AG04449 (cell line): ENCODE results near the gene TKT.

Experiments
- CTCF ChIA-PET: fragments of 350-600 bp; formaldehyde crosslinking; extraction: SDS; loops from one replicate; lab custom pipeline; 2021; ENCODE audit warnings: antibody characterized with exemption; lab: Yijun Ruan, JAX
- POLR2A ChIA-PET: fragments of 400-600, 350-600 bp; formaldehyde crosslinking; extraction: SDS; loops from one replicate; lab custom pipeline; 2020; ENCODE audit warnings: antibody characterized with exemption, inconsistent platforms; lab: Yijun Ruan, JAX
- DNase-seq: peaks from one replicate; pipeline ENCODE4 v3.0.0-alpha.2; 2010; ENCODE audit warnings: low read depth, low spot score
- H3K4me3 ChIP-seq: 2 replicates; pipeline ENCODE4 v1.5.1; 2011; ENCODE audit warnings: low read depth, mild to moderate bottlenecking, control low read depth, low read length
- TF ChIP-seq, protein P1 (sequence below): IDR thresholded peaks from one replicate; pipeline ENCODE4 v1.5.1; 2011; ENCODE audit warnings: mild to moderate bottlenecking, moderate library complexity, low read length, control low read depth, inconsistent platforms; ENCODE audit not compliant: insufficient read depth; ENCODE audit errors: missing control alignments

TKT gene

DNA sequence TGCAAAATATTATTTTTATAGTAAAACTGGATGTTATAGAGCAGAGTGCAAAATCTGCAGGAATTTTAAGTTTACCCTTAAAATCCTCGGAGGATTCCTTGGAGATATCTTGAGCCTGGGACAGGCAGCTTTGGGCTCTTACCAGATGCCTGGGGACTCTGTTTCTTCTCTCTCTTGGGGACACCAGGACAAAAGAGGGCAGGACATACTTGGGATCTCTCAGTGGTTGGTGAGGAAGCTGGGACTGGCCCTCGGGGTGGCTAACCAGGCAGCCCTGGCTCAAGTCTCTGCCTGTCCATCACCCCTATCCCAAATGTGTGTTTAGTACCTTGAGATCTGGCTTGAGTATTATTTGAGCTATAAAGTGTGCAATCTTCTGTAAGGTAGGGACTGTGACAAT is 38.6 kb downstream of the TKT start:
- TF ChIP-seq, protein P1, sequence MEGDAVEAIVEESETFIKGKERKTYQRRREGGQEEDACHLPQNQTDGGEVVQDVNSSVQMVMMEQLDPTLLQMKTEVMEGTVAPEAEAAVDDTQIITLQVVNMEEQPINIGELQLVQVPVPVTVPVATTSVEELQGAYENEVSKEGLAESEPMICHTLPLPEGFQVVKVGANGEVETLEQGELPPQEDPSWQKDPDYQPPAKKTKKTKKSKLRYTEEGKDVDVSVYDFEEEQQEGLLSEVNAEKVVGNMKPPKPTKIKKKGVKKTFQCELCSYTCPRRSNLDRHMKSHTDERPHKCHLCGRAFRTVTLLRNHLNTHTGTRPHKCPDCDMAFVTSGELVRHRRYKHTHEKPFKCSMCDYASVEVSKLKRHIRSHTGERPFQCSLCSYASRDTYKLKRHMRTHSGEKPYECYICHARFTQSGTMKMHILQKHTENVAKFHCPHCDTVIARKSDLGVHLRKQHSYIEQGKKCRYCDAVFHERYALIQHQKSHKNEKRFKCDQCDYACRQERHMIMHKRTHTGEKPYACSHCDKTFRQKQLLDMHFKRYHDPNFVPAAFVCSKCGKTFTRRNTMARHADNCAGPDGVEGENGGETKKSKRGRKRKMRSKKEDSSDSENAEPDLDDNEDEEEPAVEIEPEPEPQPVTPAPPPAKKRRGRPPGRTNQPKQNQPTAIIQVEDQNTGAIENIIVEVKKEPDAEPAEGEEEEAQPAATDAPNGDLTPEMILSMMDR: no peak
- H3K4me3 ChIP-seq: no peak overlapping the region
- ChIA-PET CTCF (interaction anchor here (1.1 to 8.1 kb wide), 3 partner anchors 10 to 103 kb away, joined by 3 to 141 read pairs (median 4); no protein-coding TSS in a partner anchor), POLR2A (no interaction called here)
- DNase-seq: no peak

DNA sequence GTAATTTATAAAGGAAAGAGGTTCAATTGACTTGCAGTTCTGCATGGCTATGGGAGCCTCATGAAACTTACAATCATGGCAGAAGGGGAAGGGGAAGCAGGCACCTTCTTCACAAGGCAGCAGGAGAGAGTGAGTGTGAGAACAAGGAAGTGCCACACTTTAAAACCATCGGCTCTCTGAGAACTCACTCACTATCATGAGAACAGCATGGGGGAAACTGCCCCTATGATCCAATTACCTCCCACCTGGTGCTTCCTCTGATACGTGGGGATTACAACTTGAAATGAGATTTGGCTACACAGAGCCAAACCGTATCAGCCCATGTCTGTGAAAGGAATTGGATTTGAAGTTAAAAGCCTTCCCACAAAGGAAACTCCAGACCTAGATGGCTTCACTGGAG is 39.1 kb downstream of the TKT start:
- ChIA-PET CTCF (interaction anchor here (1.1 to 8.1 kb wide), 3 partner anchors 10 to 103 kb away, joined by 3 to 141 read pairs (median 4); no protein-coding TSS in a partner anchor), POLR2A (no interaction called here)
- no peak for DNase-seq
- no peak overlapping the region for H3K4me3 ChIP-seq
- TF ChIP-seq, protein P1: no peak

DNA sequence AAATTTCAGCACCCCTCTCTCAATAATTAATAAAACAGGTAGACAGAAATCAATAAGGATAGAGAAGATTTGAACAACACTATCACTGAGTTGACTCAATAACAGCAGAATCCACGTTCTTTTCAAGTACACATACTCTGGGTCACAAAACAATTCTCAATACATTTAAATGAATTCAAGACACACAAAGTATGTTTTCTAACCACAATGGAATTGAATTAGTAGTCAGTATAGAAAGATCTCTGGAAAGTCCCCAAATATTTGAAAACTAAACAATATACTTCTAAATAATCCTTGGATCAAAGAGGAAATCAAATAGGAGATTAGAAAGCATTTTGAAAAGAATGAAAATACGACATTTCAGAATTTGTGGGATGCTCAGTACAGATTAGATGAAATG is 40.0 kb downstream of the TKT start:
- ChIA-PET CTCF (interaction anchor here (1.4 to 1.5 kb wide), 2 partner anchors 19 to 102 kb away, joined by 3 to 5 read pairs; no protein-coding TSS in a partner anchor), POLR2A (no interaction called here)
- no peak for DNase-seq
- H3K4me3 ChIP-seq: no peak overlapping the region
- TF ChIP-seq, protein P1: no peak

DNA sequence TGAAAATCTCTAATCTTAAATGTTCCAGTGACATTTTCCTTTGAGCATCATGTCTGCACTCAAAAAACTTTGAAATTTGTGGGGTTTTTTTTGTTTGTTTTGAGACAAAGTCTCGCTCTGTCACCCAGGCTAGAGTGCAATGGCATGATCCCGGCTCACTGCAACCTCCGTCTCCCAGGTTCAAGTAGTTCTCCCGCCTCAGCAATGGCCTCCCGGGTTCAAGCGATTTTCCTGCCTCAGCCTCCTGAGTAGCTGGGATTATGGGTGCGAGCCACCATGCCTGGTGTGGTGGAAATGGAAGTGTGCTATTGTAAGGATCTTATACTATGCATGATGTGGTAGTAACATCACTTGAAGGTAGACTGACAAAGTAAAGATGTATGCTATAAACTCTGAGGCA is 42.5 kb downstream of the TKT start:
- TF ChIP-seq, protein P1: no peak
- ChIA-PET POLR2A (no interaction called here), CTCF (interaction anchor here (1.0 kb wide), 1 partner anchor 17 kb away, joined by 4 read pairs; no protein-coding TSS in a partner anchor)
- H3K4me3 ChIP-seq: no peak overlapping the region
- no peak for DNase-seq

DNA sequence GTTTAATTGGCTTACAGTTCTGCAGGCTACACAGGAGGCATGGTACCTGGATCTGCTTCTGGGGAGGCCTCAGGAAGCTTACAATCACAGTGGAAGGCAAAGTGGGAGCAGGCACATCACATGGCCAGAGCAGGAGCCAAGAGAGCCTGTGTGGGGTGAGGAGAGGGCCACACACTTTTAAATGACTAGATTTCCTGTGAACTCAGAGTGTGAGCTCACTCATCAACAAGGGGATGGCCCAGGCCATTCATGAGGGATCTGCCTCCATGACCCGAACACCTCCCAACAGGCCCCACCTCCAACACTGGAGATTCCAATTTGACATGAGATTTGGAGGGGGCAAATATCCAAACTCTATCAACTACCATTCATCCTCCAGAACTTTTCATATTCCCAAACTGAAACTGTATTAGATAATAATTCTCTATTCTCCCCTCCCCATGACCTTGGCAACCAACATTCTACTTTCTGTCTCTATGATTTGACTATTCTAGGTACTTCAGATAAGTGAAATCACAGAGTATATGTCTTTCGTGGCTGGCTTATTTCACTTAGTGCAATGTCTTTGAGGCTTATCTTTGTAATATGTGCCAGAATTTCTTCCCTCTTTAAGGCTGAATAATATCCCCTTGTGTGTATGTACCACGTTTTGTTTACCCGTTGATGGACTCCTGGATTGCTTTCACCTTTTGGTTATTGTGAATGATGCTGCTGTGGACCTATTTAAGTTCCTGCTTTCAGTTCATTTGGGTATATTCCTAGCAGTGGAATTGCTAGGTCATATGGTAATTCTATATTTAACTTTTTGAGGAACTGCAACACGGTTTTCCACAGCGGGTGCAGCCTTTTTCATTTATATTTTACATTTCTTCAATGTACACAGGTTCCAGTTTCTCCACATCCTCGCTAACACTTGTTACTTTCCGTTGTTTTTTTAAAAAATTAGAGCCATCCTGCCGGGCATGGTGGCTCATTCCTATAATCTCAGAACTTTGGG is 43.8 kb downstream of the TKT start:
- TF ChIP-seq, protein P1: no peak
- CTCF ChIA-PET: interaction anchor here (1.1 to 1.5 kb wide), 4 partner anchors 8 to 78 kb away, joined by 3 to 4 read pairs (median 4); no protein-coding TSS in a partner anchor
- POLR2A ChIA-PET: no interaction called here
- no peak overlapping the region for H3K4me3 ChIP-seq
- no peak for DNase-seq

DNA sequence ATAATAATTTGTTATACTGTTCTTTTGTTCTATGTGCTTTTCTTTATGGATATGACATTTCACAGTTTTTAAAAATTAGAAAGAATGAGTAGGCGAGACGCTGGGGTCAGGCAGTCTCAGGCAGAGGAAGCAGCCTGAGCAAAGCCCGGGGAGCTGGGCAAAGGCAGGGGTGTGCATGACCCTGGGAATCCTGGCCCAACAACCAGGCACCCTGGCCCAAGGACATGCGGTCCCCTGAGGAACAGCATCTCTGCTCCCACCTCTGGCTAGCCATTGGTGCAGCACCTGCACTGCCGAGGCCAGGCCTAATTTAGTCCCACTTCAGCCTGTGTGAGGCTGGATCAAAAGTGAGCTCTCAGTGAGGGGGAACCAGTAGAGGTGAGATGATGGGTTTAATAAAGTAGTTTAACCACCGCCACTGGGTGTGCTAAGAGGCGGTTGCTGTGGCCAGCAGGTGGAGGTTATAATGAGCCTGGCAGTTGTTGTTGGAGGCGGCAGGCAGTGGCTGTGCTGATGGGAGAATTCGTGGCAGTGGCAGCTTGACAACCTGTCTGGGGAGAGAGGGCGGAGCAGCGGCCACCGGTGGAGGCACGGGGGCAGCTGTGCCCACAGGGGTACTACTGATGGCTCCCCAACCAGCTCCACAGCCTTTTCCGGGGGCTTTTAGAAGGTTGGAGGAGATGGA is 53.3 kb downstream of the TKT start:
- no peak for DNase-seq
- no peak overlapping the region for H3K4me3 ChIP-seq
- TF ChIP-seq, protein P1: no peak
- POLR2A ChIA-PET: no interaction called here
- CTCF ChIA-PET: interaction anchor here (1.0 to 8.8 kb wide), 3 partner anchors 17 to 93 kb away, joined by 3 to 245 read pairs (median 4); no protein-coding TSS in a partner anchor
